Measurements from ENCODE around the gene ENO2. TPM values are rescaled to one million over a fixed set of nuclear protein-coding genes. Genes with fewer than 3 reads are reported as not detected.

ENO2 gene
- polyA plus RNA-seq, 1 of the 3 experiments (the other 2 are of a cell fraction) = 50.6 TPM

- Histone ChIP-seq H3K4me3 (ENCODE audit: low read depth in 2 of 2, low read length in 1 of 2) (peak overlapping the region; percentile 82 to 87), H3K4me1 (ENCODE audit: control insufficient read depth in 1 of 2, insufficient read depth in 2 of 2, low read depth in 1 of 2, low read length in 1 of 2) (peaks cover 37 to 38% of the 10 kb centered on the region in 2 experiments), H4K20me1 (ENCODE audit: insufficient read depth) (peaks cover 46% of the 10 kb centered on the region), H3K9me3 (no peaks in the 10 kb centered on the region), H3K4me2 (peak overlapping the region; percentile 95), H3K27me3 (ENCODE audit: insufficient read depth) (no peaks in the 10 kb centered on the region), H3K79me2 (ENCODE audit: insufficient read depth) (peaks cover 67% of the 10 kb centered on the region), H3K9ac (peak overlapping the region; percentile 94), H3K36me3 (replicated peaks in 1 of 2; ENCODE audit: control insufficient read depth in 1 of 2, insufficient read depth in 2 of 2, low read length in 1 of 2) (peaks cover 8 to 25% of the 10 kb centered on the region in 2 experiments), H2AFZ (ENCODE audit: low read depth) (no peak overlapping the region), H3K27ac (ENCODE audit: low read depth in 2 of 2, low read length in 1 of 2) (peak overlapping the region; percentile 50 to 76; a peak in 3 of 4 replicates), H3F3A (replicated peaks; ENCODE audit: insufficient read depth) (peaks cover 33% of the 10 kb centered on the region), H3K9me2 (no peaks in the 10 kb centered on the region)
- peak; percentile 78 for DNase-seq
- CTCF ChIA-PET = interaction anchor here (1.1 to 6.7 kb wide), 4 partner anchors 10 to 36 kb away, joined by 3 to 33 read pairs (median 12); partner anchors contain the start of genes C12orf57 and RNU7-1
- POLR2A ChIA-PET = interaction anchor here (0.6 to 7.3 kb wide), 6 partner anchors 10 to 21 kb away, joined by 3 to 82 read pairs (median 6); partner anchors contain the start of genes C12orf57, ENO2 and RNU7-1
- TF ChIP-seq YY1 (IDR thresholded peaks at IDR 0.05; ENCODE audit: low read depth) = 0 out of 2 replicates have a peak, but pooled peaks have one; percentile 23
- no peak for TF ChIP-seq CHD2 (IDR thresholded peaks at IDR 0.05; ENCODE audit: low read length, partially characterized antibody)
- no peak for TF ChIP-seq MEF2A (IDR thresholded peaks at IDR 0.05; ENCODE audit: borderline replicate concordance, low read depth)
- WGBS (ENCODE audit: low lambda C conversion rate) = 0% methylated on average over 11 of the region's 79 CpGs
Measured at GRCh38 chr12:6928022-6928702, 13.8 kb downstream of the ENO2 start.

- 4% methylated on average over 19 of the region's 19 CpGs for WGBS (ENCODE audit: low lambda C conversion rate)
- DNase-seq = no peak
- Histone ChIP-seq H3K36me3 (replicated peaks in 1 of 2; ENCODE audit: control insufficient read depth in 1 of 2, insufficient read depth in 2 of 2, low read length in 1 of 2) (peaks cover 12 to 30% of the 10 kb centered on the region in 2 experiments), H4K20me1 (ENCODE audit: insufficient read depth) (peaks cover 53% of the 10 kb centered on the region), H3K4me1 (ENCODE audit: control insufficient read depth in 1 of 2, insufficient read depth in 2 of 2, low read depth in 1 of 2, low read length in 1 of 2) (peaks cover 37 to 38% of the 10 kb centered on the region in 2 experiments), H3K9me2 (no peaks in the 10 kb centered on the region), H3K9ac (peak overlapping the region; percentile 94), H3K27ac (ENCODE audit: low read depth in 2 of 2, low read length in 1 of 2) (peak overlapping the region; percentile 50 to 76; a peak in 3 of 4 replicates), H3K79me2 (ENCODE audit: insufficient read depth) (peaks cover 74% of the 10 kb centered on the region), H3K9me3 (no peaks in the 10 kb centered on the region), H3K4me2 (peak overlapping the region; percentile 95), H3K27me3 (ENCODE audit: insufficient read depth) (no peaks in the 10 kb centered on the region), H3F3A (replicated peaks; ENCODE audit: insufficient read depth) (peaks cover 29% of the 10 kb centered on the region), H2AFZ (ENCODE audit: low read depth) (no peak overlapping the region), H3K4me3 (ENCODE audit: low read depth in 2 of 2, low read length in 1 of 2) (peak overlapping the region; percentile 82 to 87)
- POLR2A ChIA-PET = interaction anchor here (0.6 to 7.3 kb wide), 6 partner anchors 9 to 56 kb away, joined by 3 to 82 read pairs (median 4); partner anchors contain the start of genes C12orf57, ENO2, RNU7-1 and SPSB2
- CTCF ChIA-PET = interaction anchor here (1.1 to 6.7 kb wide), 4 partner anchors 9 to 36 kb away, joined by 3 to 33 read pairs (median 12); partner anchors contain the start of genes C12orf57 and RNU7-1
- 0 out of 2 replicates have a peak, but pooled peaks have one; percentile 7 for TF ChIP-seq YY1 (IDR thresholded peaks at IDR 0.05; ENCODE audit: low read depth)
- no peak for TF ChIP-seq MXI1 (IDR thresholded peaks at IDR 0.05; ENCODE audit: low read depth, low read length)
Measured at GRCh38 chr12:6928703-6929407, 14.5 kb downstream of the ENO2 start.

All from SK-N-SH (cell line).